GM21825 (cell line): ENCODE measurements around the gene MKNK1.

Source experiments
- ATAC-seq: cut with Tn5 transposase; IDR thresholded peaks from one replicate; pipeline ENCODE4 v1.9.1; 2021; ENCODE audit warnings: mild to moderate bottlenecking, moderate library complexity; ENCODE audit not compliant: unreplicated experiment

Gene MKNK1

DNA sequence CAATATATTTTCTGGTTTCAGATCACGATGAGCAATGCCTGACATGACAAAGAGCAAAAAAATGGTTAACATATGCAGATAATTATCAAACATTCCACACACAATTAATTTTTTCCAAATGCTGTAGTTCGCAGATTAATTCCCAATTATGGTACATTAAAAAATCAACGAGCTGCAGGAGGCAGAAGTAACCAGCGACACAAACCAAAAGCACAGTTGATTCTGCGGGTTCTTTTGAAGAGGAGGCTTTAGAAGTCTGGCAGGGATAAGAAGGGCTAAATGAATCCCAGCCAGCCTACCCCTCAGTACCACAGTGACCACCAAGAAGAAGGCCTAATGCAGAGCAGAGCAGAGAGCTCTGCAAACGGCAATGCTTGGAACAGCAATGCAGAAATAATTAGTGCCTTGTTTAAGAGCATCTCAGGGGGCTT is 35.6 kb downstream of the MKNK1 start:
- ATAC-seq, result no peak

GRCh38 chr1:46563341-46563740 is 40.7 kb downstream of the MKNK1 start:
- no peak for ATAC-seq

DNA sequence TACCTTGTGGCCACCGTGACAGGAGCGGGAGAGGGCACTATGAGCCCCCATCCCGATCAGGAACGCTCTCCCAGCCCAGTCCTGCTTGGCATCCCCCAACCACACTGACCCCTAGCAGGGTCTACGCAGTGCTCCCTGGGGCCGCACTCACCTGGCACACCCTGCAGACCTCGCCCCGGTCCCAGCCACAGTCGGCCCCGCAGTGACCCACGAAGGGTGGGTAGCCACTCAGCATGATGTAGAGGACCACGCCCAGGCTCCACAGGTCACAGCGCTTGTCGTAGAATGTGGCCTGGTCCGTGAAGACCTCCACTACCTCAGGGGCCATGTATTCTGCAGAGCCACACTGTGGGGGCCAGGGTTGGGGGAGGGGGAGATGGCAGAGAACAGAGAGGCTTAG is 41.6 kb downstream of the MKNK1 start:
- no peak for ATAC-seq

DNA sequence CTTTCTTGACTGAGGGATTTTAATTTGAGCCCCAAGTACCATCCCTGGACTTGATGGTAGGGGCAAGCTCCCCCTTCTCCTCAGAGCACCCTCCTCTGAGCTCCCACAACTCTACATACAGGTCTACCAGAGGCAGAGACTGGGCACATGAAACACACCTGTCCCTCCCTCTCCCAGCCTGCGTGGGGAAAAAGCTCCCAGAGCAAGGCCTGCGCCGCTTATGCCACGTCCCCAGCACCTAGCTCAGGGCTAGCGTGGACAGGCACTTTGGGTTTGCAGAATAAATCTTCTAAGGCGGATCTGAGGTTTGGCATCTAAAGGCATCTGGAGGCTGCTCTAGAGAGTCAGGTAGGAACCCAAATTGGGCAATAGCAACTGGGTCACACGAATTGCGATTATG is 45.1 kb downstream of the MKNK1 start:
- no peak for ATAC-seq

DNA sequence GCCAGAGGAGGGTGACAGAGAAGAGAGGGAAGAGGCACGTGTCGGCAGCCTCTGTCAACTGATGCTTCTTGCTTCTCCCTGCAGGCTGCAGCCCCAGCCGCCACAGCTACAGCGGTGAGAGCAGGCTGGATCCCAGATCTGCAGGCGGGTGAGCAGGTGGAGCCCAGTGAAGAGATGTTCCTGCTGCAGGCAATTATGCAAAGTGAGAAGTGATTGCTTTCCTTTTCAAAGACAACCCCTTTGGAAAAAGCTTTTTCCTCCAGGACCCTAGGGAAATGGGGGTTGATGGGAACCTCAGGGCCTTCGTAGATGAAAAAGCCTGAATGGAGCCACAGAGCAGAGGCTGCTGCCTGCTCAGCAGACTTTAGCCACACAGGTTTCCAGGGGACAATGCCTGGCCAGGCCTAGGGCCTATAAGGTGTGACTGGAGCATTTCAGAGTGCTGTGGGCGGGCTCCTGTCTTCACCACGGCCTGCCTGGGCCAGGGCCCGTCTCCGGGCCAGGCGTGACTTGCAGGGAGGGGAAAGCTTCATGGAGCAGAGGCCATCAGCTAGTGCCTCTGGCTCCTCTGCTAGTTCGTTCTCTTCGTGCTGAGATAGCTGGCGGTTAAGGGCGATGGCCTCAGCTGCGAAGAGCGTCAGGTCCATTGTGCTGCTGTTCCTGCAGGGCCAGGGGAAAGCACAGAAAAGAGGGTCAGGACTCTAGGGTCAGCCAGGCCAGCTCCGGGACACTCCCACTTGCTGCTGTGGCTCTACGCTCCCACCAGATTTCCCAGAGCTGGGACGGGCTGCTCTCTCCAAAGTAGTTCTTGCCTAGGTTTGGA is 45.7 kb downstream of the MKNK1 start:
- no peak for ATAC-seq

GRCh38 chr1:46557403-46557802 is 46.7 kb downstream of the MKNK1 start:
- no peak for ATAC-seq

GRCh38 chr1:46556822-46557221 is 47.2 kb downstream of the MKNK1 start:
- no peak for ATAC-seq

GRCh38 chr1:46555826-46556619 is 48.0 kb downstream of the MKNK1 start:
- no peak for ATAC-seq

DNA sequence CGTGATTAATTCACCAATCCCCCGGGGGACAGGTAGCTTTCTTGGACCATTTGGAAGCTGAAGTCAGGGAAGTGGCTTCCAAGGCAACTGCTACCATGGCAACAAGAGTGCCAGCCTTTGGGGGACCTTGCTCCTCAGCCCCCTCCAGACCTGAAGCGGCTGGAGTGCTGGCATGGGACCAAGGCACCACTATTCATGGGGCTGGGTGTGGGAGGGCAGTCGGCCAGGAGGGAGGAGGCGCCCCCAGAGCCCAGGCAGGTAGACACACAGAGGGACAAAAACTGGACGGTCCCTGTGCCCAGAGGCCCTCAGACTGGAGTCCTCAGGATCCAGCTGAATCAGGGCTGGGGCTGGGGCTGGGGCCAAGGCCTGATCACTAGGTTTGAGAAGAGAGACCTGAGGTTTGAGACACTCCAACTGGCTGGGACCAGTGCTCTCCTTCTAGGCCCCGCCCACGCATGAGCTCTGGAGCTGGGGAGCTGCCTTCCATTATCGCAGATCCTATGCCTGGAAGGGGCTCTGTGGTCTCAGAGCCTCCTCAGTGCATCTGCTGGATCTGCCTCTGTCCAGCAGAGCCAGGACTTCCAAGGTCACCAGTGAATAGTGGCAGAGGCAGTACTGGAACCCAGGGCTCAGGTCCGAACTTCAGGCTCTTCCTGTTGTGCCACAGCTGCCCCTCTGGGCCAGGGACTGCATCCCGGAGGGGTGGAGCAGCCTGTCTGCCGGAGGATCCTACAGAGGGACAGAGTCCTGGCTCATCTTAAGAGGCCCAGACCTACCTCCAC is 49.3 kb downstream of the MKNK1 start:
- no peak for ATAC-seq

- no peak for ATAC-seq
Measured at GRCh38 chr1:46554236-46554596, 49.9 kb downstream of the MKNK1 start.

- ATAC-seq, result no peak
Measured at GRCh38 chr1:46553506-46553905, 50.6 kb downstream of the MKNK1 start.

GRCh38 chr1:46552357-46553237 is 51.5 kb downstream of the MKNK1 start:
- ATAC-seq, result no peak

DNA sequence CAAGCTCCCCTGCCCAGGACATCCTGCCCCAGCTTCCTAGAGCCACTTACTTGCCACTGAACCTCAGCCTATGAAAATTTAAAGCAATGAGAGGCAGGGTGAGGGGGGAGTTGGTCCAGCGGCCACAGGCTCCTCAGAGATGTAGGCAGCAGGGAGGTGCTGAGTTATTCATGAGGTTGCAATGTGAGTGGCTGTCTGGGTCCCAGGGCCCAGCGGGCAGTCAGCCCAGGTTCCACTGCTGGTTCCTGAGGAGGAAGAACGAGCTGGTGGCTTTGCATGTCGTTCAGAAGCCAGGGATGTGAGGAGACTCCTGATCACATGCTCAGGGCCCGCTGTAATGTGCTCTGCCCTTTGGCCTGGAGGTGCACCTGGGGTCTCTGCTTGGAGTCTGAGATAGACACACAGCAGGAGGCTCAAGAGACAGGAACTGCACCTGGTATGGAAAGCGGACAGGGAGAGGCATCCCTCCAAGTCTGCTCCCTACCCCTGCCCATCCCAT is 52.4 kb downstream of the MKNK1 start, which contains the start of gene KNCN:
Gene KNCN (minus strand): TSS at position 51 of the 499 bp plus-strand sequence. CDS start 432 bp downstream, outside the sequence.
- no peak for ATAC-seq

GRCh38 chr1:46550751-46551231 is 53.3 kb downstream of the MKNK1 start:
- ATAC-seq, result no peak

GRCh38 chr1:46549697-46550681 is 54.1 kb downstream of the MKNK1 start:
- ATAC-seq, result no peak

- ATAC-seq, result no peak
Measured at GRCh38 chr1:46547481-46548383, 56.3 kb downstream of the MKNK1 start.

- ATAC-seq, result no peak
Measured at GRCh38 chr1:46546210-46546609, 57.9 kb downstream of the MKNK1 start.

GRCh38 chr1:46545784-46546183 is 58.3 kb downstream of the MKNK1 start:
- no peak for ATAC-seq
